Tibial artery (tissue), 4 donors: ENCODE measurements around the gene RB1.

Source experiments
- DNase-seq, 2 donors: peaks; one replicate each; pipeline ENCODE4 v3.0.0-alpha.2; 2019
- H3K27ac ChIP-seq, 2 donors: fragments of 200-600 bp; sonication (generic) in 1 of 2; 1 replicate in 1 of 2; 2 replicates in 1 of 2; pipeline ENCODE4 v1.5.1; 2018 to 2019; ENCODE audit warnings: mild to moderate bottlenecking in 1 of 2
- H3K27me3 ChIP-seq, 2 donors: fragments of 200-600 bp; sonication (generic) in 1 of 2; one replicate each; pipeline versions ENCODE4 v1.5.1 to v1.6.0; 2016 to 2019
- H3K36me3 ChIP-seq, 3 donors: fragments of 200-600 bp; sonication (generic) in 2 of 3; one replicate each; pipeline ENCODE4 v1.5.1; 2016 to 2019; ENCODE audit warnings: mild to moderate bottlenecking in 2 of 3
- H3K4me1 ChIP-seq, 4 donors: fragments of 200-600 bp; sonication (generic) in 2 of 4; 1 replicate in 3 of 4; 2 replicates in 1 of 4; pipeline ENCODE4 v1.5.1; 2016 to 2019
- H3K4me3 ChIP-seq, 2 donors: fragments of 200-600 bp; sonication (generic) in 1 of 2; 1 replicate in 1 of 2; 2 replicates in 1 of 2; pipeline ENCODE4 v1.5.1; 2018 to 2019; ENCODE audit warnings: mild to moderate bottlenecking in 2 of 2
- H3K9me3 ChIP-seq, 3 donors: fragments of 200-600 bp; sonication (generic) in 1 of 3; one replicate each; pipeline ENCODE4 v1.5.1; 2016 to 2019
- CTCF ChIP-seq, 2 experiments: fragments of 200-600 bp in 1 of 2; fragments of 450-650 bp in 1 of 2; IDR thresholded peaks; one replicate each; pipeline ENCODE4 v1.5.1; 2017 to 2019; ENCODE audit warnings: antibody characterized with exemption in 2 of 2, mild to moderate bottlenecking in 1 of 2, moderate library complexity in 1 of 2
- intact Hi-C: fragments of 100-400 bp; cut with DNase I; formaldehyde crosslinking; loops from one replicate; pipeline ENCODE4 v1.15.0; 2023; ENCODE audit warnings: low total_unique reads

RB1 gene

GRCh38 chr13:48401480-48401879 is 97.9 kb downstream of the RB1 start:
- H3K27me3 ChIP-seq, result no peaks in the 10 kb centered on the region
- no peaks in the 10 kb centered on the region for H3K9me3 ChIP-seq
- intact Hi-C loops, result no loop called here
- peaks cover 0 to 79% (median 36%) of the 10 kb centered on the region in 4 donors for H3K4me1 ChIP-seq
- peak overlapping the region; percentile 61 to 66 for H3K27ac ChIP-seq
- TF ChIP-seq CTCF (IDR thresholded peaks at IDR 0.05), result no peak
- H3K36me3 ChIP-seq, result no peaks in the 10 kb centered on the region
- no peak overlapping the region for H3K4me3 ChIP-seq
- no peak for DNase-seq

GRCh38 chr13:48402325-48402932 is 98.9 kb downstream of the RB1 start:
- DNase-seq, result no peak
- no peak for TF ChIP-seq CTCF (IDR thresholded peaks at IDR 0.05)
- Histone ChIP-seq H3K4me1 (peaks cover 0 to 79% (median 37%) of the 10 kb centered on the region in 4 donors), H3K27me3 (no peaks in the 10 kb centered on the region), H3K9me3 (no peaks in the 10 kb centered on the region), H3K36me3 (no peaks in the 10 kb centered on the region), H3K4me3 (no peak overlapping the region), H3K27ac (peak overlapping the region; percentile 60 to 76)
- intact Hi-C loops, result no loop called here

GRCh38 chr13:48403151-48403631 is 99.6 kb downstream of the RB1 start:
- intact Hi-C loops, result no loop called here
- Histone ChIP-seq H3K27ac (peak overlapping the region; percentile 60 to 76), H3K4me3 (peak overlapping the region; percentile 11 to 22), H3K36me3 (no peaks in the 10 kb centered on the region), H3K9me3 (no peaks in the 10 kb centered on the region), H3K4me1 (peaks cover 0 to 73% (median 32%) of the 10 kb centered on the region in 4 donors), H3K27me3 (no peaks in the 10 kb centered on the region)
- no peak for DNase-seq
- no peak for TF ChIP-seq CTCF (IDR thresholded peaks at IDR 0.05)

- DNase-seq, result peak in 1 of 2 donors; percentile 28
- Histone ChIP-seq H3K9me3 (no peaks in the 10 kb centered on the region), H3K27ac (peak overlapping the region; percentile 60 to 76), H3K4me1 (peaks cover 0 to 70% (median 30%) of the 10 kb centered on the region in 4 donors), H3K36me3 (no peaks in the 10 kb centered on the region), H3K4me3 (peak overlapping the region in 1 of 2 donors; percentile 11), H3K27me3 (no peaks in the 10 kb centered on the region)
- TF ChIP-seq CTCF (IDR thresholded peaks at IDR 0.05), result no peak
- intact Hi-C loops, result no loop called here
Measured at GRCh38 chr13:48403913-48404312, 100.4 kb downstream of the RB1 start.

GRCh38 chr13:48404952-48405351 is 101.4 kb downstream of the RB1 start:
- H3K9me3 ChIP-seq, result no peaks in the 10 kb centered on the region
- no peak overlapping the region for H3K4me3 ChIP-seq
- no peak for TF ChIP-seq CTCF (IDR thresholded peaks at IDR 0.05)
- peaks cover 0 to 71% (median 28%) of the 10 kb centered on the region in 4 donors for H3K4me1 ChIP-seq
- H3K27me3 ChIP-seq, result no peaks in the 10 kb centered on the region
- intact Hi-C loops, result no loop called here
- peak overlapping the region; percentile 60 to 76 for H3K27ac ChIP-seq
- no peak for DNase-seq
- H3K36me3 ChIP-seq, result no peaks in the 10 kb centered on the region
